Measurements from ENCODE around the gene TALDO1. TPM values are rescaled to one million over a fixed set of nuclear protein-coding genes. Genes with fewer than 3 reads are reported as not detected.

TALDO1 gene
- total RNA-seq, 1 experiment from 2014 or later: 446 TPM

DNA sequence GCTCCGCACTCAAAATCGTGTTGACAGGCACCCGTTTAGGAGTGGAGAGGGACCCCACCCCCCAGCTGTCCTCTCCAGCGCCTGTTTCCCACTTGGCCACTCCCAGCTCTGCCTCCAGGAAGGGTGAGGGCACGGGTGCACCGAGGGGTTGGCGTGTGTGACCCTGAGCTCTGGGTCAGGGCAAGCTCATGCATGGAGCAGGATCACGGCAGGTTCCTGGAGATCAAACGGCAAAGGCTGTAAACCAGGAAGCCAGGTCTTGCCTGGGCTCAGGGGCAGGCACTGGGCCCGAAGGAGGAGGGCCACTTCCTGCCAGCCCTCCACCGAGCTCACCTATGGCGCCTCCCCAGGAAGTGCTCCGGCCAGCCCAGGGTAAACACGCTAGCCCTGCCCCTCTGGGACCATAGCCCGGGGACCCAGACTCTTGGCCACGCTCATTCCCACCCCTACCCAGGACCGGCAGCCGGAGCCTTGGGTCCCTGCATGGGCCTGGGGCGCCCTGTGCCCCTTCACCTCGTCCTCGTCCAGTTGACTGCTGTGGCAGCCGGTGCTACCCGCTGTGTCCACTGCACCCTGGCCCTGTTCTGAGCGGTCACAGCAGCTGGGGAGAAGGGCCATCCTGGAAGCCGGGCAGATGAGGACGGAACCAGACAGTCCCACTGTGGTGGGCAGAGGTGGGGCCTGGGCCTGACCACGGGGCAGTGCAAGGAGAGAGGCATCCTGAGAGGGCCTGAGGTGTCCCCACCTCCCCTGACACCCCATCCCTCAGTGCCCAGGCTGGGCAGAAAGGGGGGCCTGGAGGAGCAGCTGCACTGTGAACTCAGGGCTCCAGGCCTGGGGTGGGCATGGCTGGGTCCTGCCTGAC is 42.3 kb upstream of the TALDO1 start:
- CTCF ChIA-PET: no interaction called here
- H3K9me3 ChIP-seq (ENCODE audit: insufficient read depth, low read depth): no peaks in the 10 kb centered on the region
- peaks cover 14% of the 10 kb centered on the region; the same call in 1 of the 2 replicates for H3F3A ChIP-seq (ENCODE audit: insufficient read depth, low read depth)
- TF ChIP-seq, protein P1, sequence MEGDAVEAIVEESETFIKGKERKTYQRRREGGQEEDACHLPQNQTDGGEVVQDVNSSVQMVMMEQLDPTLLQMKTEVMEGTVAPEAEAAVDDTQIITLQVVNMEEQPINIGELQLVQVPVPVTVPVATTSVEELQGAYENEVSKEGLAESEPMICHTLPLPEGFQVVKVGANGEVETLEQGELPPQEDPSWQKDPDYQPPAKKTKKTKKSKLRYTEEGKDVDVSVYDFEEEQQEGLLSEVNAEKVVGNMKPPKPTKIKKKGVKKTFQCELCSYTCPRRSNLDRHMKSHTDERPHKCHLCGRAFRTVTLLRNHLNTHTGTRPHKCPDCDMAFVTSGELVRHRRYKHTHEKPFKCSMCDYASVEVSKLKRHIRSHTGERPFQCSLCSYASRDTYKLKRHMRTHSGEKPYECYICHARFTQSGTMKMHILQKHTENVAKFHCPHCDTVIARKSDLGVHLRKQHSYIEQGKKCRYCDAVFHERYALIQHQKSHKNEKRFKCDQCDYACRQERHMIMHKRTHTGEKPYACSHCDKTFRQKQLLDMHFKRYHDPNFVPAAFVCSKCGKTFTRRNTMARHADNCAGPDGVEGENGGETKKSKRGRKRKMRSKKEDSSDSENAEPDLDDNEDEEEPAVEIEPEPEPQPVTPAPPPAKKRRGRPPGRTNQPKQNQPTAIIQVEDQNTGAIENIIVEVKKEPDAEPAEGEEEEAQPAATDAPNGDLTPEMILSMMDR (conservative IDR thresholded peaks at IDR 0.05): no peak
- TF ChIP-seq EZH2 (IDR thresholded peaks at IDR 0.05; ENCODE audit: low read depth): no peak
- peak; percentile 78 to 83 for DNase-seq
- no peaks in the 10 kb centered on the region; the same call in 1 of the 2 replicates for H4K20me1 ChIP-seq (ENCODE audit: insufficient read depth)
- H3K27me3 ChIP-seq (ENCODE audit: insufficient read depth, low read depth): no peaks in the 10 kb centered on the region
- peaks cover 17% of the 10 kb centered on the region for H3K4me1 ChIP-seq (replicated peaks; ENCODE audit: insufficient read depth)
- H3K9me2 ChIP-seq (ENCODE audit: insufficient read depth): no peaks in the 10 kb centered on the region
- POLR2A ChIA-PET (ENCODE audit: unreplicated experiment): interaction anchor here (0.5 to 1.0 kb wide), 3 partner anchors 9 to 198 kb away, joined by 3 to 7 read pairs (median 5); partner anchors contain the start of gene TMEM80
- intact Hi-C loops (cut with micrococcal nuclease; ENCODE audit: unreplicated experiment): no loop called here
- no peak overlapping the region for H2AFZ ChIP-seq
- peak overlapping the region; percentile 93 for H3K4me2 ChIP-seq
- BruUV-seq (replicated peaks): TSS peak; percentile 21
- H3K79me2 ChIP-seq (ENCODE audit: low read depth): peaks cover 27% of the 10 kb centered on the region
- no peaks in the 10 kb centered on the region for H3K36me3 ChIP-seq (ENCODE audit: low read depth)
- peak overlapping the region; percentile 55 for H3K27ac ChIP-seq
- H3K4me3 ChIP-seq: peak overlapping the region; percentile 84

DNA sequence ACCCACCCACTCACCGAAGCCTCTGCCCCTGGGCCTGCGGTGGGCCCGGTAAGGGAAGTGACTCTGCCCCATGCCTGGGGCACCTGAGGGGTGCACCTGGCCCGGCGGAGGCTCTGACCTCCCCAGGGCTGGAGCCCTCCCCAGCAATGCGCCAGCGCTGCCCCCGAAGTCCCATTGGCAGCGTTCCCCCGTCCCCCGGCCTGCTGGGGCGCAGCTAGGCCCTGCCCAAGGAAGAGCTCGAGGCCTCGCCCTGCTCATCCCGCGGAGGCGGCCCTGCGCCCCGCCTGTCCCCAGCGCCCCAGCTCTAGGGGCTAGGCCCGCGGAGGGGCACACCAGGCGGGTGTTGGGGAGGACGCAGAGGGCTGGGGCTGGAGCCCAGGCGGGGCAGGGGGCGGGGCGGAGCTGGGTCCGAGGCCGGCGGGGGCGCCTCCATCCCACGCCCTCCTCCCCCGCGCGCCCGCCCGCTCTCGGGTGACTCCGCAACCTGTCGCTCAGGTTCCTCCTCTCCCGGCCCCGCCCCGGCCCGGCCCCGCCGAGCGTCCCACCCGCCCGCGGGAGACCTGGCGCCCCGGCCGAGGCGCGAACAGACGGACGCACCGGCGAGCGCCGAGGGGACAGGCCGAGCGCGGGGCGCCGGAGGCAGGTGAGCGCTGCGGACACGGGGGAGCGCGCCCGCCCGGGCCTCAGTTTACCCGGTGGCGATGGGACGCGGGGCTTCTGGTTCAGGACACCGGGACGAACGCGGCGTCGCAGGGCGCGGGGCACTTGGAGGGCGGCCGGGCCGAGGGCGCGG is 41.4 kb upstream of the TALDO1 start, which contains the start of gene EPS8L2:
Gene EPS8L2 (plus strand): TSS at position 586 of the 793 bp plus-strand sequence. CDS start 3,177 bp downstream, outside the sequence.
- ChIA-PET CTCF (no interaction called here), POLR2A (ENCODE audit: unreplicated experiment) (interaction anchor here (0.5 to 0.6 kb wide), 3 partner anchors 9 to 199 kb away, joined by 3 to 8 read pairs (median 3); no protein-coding TSS in a partner anchor)

More for the DNA sequence above, 41.4 kb upstream of the TALDO1 start, which contains the start of gene EPS8L2:
- peak; percentile 43 to 77 for DNase-seq
- no peak for TF ChIP-seq EZH2 (IDR thresholded peaks at IDR 0.05; ENCODE audit: low read depth)
- TF ChIP-seq, protein P1 (conservative IDR thresholded peaks at IDR 0.05): no peak
- H3K9me3 ChIP-seq (ENCODE audit: insufficient read depth, low read depth): no peaks in the 10 kb centered on the region
- H3K4me2 ChIP-seq: peak within 1 kb of the TSS; percentile 93
- H3K4me1 ChIP-seq (replicated peaks; ENCODE audit: insufficient read depth): peaks cover 17% of the 10 kb centered on the region
- H3K9me2 ChIP-seq (ENCODE audit: insufficient read depth): no peaks in the 10 kb centered on the region
- 0 out of 2 replicates have a peak within 1 kb of the TSS, but pooled peaks have one; percentile 27 for H2AFZ ChIP-seq
- H3K36me3 ChIP-seq (ENCODE audit: low read depth): no peaks in the 10 kb centered on the region
- no TSS peak for BruUV-seq (replicated peaks)
- peaks cover 14% of the 10 kb centered on the region; the same call in 1 of the 2 replicates for H3F3A ChIP-seq (ENCODE audit: insufficient read depth, low read depth)
- no peaks in the 10 kb centered on the region for H3K27me3 ChIP-seq (ENCODE audit: insufficient read depth, low read depth)
- peak within 1 kb of the TSS; percentile 84 for H3K4me3 ChIP-seq
- intact Hi-C loops (cut with micrococcal nuclease; ENCODE audit: unreplicated experiment): loop anchor here (2.0 kb wide), 1 partner anchor 41 kb away; the partner anchor contains the start of gene TALDO1
- peak within 1 kb of the TSS; percentile 81 for H3K27ac ChIP-seq
- H4K20me1 ChIP-seq (ENCODE audit: insufficient read depth): no peaks in the 10 kb centered on the region; the same call in 1 of the 2 replicates
- peaks cover 33% of the 10 kb centered on the region for H3K79me2 ChIP-seq (ENCODE audit: low read depth)

Measured in PC-9 (cell line).